GM21360 (cell line): ENCODE data around the gene SPCS1.

ENCODE experiments used
- ATAC-seq: cut with Tn5 transposase; IDR thresholded peaks from one replicate; pipeline ENCODE4 v1.9.1; 2021; ENCODE audit warnings: mild to moderate bottlenecking, moderate library complexity; ENCODE audit not compliant: unreplicated experiment

Gene SPCS1

GRCh38 chr3:52694528-52695189 is 11.2 kb upstream of the SPCS1 start:
- no peak for ATAC-seq

GRCh38 chr3:52695798-52696671 is 9.9 kb upstream of the SPCS1 start:
- no peak for ATAC-seq

- ATAC-seq, result no peak
Observed at GRCh38 chr3:52696830-52697631, 8.9 kb upstream of the SPCS1 start.

GRCh38 chr3:52697632-52697965 is 8.3 kb upstream of the SPCS1 start:
- ATAC-seq, result no peak

GRCh38 chr3:52703341-52703740 is 2.6 kb upstream of the SPCS1 start:
- ATAC-seq, result no peak

- ATAC-seq, result peak; percentile 7
Observed at GRCh38 chr3:52704611-52705437, 1.1 kb upstream of the SPCS1 start.

- ATAC-seq, result no peak
Observed at GRCh38 chr3:52705438-52705687, 543 bp upstream of the SPCS1 start.

- ATAC-seq, result no peak
Observed at GRCh38 chr3:52707585-52707984, 1.7 kb downstream of the SPCS1 start.

- no peak for ATAC-seq
Observed at GRCh38 chr3:52710512-52710911, 4.6 kb downstream of the SPCS1 start.

GRCh38 chr3:52712291-52713212 is 6.6 kb downstream of the SPCS1 start:
- ATAC-seq, result no peak

GRCh38 chr3:52714335-52715302 is 8.7 kb downstream of the SPCS1 start:
- no peak for ATAC-seq

- no peak for ATAC-seq
Observed at GRCh38 chr3:52715714-52716305, 9.9 kb downstream of the SPCS1 start.

GRCh38 chr3:52719618-52720017 is 13.7 kb downstream of the SPCS1 start:
- no peak for ATAC-seq

GRCh38 chr3:52721002-52721729 is 15.3 kb downstream of the SPCS1 start:
- ATAC-seq, result peak; percentile 86

GRCh38 chr3:52721730-52722008 is 15.8 kb downstream of the SPCS1 start:
- ATAC-seq, result no peak

GRCh38 chr3:52722491-52722890 is 16.6 kb downstream of the SPCS1 start:
- no peak for ATAC-seq

- no peak for ATAC-seq
Observed at GRCh38 chr3:52723935-52724334, 18.0 kb downstream of the SPCS1 start.

GRCh38 chr3:52724511-52724910 is 18.6 kb downstream of the SPCS1 start:
- ATAC-seq, result no peak
